HG02610 (cell line): ENCODE data around the gene RAPGEF5.

Experiments used
- ATAC-seq: cut with Tn5 transposase; IDR thresholded peaks from one replicate; pipeline ENCODE4 v1.9.1; 2021; ENCODE audit warnings: mild to moderate bottlenecking, moderate library complexity; ENCODE audit not compliant: unreplicated experiment

RAPGEF5 gene

DNA sequence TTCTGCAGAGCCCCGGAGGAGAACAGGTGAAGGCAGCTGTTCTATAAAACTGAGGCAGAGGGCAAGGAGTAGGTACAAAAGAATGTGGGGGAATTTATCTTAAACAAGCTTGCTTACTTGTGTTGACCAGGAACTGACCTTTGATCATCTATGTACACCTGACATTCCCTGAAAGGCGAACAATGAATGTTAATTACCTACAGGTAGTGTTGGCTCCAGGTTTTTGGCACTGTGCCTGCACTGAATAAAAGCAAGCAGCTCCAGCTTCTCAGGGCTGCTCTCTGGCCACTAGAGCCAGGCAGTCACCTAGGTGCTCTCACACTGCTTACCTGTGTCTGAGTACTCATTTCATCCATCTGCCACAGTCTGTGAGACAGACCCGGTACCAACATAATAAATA is 87.0 kb downstream of the RAPGEF5 start:
- ATAC-seq = no peak

DNA sequence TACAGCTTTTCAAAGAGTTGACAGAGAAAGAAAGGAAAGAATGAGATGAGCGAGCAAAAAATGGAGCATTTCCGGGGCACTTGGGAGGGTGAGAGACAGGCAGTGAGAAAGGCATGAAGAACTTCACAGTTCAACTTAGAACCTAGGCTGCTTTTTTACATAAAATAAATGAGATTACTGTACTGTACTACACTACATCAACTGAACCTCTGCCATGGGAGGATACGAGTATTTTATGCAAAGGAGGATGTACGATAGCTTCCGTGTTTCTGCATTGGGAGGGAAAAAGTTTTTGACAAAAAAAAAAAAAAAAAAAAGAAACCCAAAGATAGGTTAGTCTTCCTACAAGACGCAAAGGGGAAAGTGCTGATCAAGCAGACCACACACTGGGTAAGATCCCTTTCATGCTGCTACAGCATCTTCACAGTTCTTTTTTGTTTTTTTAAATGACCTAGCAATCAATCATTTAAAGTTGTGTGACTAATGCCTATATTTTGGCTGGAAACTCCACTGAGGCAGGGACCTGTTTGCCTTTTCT is 88.0 kb downstream of the RAPGEF5 start:
- ATAC-seq = no peak

DNA sequence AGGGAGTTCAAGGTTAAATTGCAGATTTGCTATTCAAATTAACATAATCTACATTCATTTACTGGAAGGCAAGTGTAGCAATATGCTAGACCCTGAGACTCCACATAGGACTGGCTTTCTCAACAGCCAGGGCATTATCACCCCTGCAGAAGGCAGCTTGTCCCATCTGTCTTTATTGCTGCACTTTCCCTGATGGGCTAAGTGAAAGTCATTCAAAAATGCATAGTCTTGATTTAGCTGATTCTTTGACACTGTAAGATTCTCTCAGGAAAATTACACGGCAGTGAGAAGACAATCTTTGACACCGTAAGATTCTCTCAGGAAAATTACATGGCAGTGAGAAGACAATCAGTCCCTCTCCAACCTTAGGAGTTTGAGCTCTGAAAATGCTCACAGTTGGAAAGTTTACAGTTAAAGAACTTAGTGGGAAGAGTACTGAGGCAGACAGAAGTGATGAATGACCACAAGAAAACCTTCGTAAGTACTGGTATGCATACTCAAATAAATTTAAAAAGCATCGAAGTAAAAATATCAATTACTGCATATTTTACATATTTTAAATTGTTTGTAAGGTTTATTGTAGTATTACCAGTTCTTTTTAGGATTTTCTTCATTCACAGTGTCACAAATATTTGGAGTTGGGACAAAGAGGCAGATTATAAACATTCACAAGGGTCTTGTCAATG is 88.9 kb downstream of the RAPGEF5 start:
- ATAC-seq = no peak

DNA sequence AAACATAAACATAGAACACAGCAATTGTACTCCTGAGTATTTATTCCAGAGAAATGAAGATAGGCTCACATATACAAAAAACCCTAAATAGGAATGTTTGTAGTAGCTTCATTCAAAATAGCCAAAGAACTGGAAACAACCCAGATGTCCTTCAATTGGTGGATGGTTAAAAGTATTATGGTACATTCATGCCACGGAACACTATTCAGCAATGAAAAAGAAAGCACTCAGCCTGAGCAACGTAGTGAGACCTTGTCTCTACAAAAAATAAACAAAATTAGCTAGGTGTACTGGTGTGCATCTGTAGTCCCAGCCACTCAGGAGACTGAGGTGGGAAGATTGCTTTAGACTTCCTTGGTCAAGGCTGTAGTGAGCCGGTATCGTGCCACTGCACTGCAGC is 94.4 kb downstream of the RAPGEF5 start:
- no peak for ATAC-seq

DNA sequence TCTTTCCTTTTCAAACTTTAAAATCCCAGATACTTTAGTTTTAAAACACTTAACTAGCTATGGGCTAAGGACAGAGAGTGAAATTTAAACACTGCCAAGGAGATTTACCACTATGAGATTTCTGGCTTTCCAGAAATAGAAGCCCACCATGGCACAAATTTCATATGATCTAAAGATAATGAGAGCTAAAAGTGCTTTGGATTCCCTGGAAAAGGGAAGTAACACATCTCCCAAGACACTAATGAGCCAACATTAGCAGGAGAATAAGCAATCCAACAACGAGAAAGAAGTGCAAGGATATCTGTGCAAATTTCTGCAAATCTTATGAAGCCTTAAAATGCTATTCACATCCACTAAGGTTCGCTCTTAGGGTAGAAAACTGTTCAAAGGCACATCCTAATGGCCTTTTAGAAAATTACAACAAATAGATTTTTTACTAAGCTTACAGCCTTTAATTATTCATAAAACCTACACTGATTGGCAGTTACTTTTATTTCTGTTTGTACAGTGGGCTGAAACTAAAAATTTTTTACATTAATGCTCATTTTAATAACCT is 100.3 kb downstream of the RAPGEF5 start:
- ATAC-seq = no peak

DNA sequence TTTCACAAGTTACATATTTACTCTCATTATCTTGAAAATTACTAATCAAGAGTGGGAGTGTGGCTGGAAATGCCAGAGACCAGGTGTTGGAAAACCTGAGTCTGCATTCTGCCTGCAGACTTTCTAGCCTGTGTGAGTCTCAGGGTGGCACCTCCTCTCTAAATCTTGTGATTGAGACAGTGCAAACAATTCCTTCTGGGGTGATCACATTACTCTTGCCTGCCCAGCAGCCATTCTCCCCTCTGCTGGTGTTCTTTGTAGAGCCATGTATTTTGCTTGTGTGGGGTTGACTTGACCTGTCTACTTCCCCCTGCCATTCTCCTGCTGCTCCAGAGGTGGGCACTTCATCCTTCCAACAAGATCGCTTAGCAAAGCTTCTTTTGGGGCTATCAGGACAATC is 101.1 kb downstream of the RAPGEF5 start:
- no peak for ATAC-seq

DNA sequence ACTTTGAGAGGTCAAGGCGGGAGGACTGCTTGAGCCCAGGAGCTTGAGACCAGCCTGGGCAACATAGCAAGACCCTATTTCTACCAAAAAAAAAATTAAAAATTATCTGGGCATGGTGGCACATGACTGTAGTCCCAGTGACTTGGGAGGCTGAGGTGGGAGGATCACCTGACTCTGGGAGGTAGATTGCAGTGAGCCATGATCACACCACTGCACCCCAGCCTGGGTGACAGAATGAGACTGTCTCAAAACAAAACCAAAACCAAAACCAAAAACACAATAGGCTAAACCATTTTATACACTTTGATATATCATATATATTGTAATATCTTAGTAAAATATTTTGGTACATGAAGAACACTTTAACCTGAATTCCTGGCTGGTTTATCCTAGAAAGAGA is 101.6 kb downstream of the RAPGEF5 start:
- ATAC-seq = no peak

DNA sequence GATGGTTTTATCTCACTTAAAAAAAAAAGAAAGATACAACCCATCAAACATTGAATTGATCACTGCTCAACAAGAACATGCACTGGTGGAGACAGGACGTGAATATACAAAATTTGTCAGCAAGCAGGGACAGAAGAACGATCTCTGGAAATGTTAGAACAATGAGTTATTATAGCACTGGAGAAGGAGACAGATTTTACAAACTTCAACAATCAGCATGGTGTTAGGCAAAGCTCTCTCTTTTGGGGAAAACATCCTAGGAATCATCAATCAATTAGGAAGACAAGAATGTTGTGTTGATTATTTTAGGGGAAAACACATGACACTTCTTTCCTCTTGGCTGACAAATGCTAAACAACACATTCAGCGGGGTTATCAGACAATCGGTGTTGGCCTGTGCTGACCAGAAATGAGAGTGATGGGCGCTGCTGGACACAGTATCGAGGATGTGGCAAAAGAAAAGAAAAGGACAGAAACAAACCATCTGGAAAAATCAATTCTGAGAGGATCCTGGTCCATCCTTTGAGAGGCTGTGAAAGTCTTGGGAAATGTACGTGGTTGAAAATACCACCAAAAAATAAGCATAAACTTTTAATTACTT is 103.9 kb downstream of the RAPGEF5 start:
- ATAC-seq = no peak

DNA sequence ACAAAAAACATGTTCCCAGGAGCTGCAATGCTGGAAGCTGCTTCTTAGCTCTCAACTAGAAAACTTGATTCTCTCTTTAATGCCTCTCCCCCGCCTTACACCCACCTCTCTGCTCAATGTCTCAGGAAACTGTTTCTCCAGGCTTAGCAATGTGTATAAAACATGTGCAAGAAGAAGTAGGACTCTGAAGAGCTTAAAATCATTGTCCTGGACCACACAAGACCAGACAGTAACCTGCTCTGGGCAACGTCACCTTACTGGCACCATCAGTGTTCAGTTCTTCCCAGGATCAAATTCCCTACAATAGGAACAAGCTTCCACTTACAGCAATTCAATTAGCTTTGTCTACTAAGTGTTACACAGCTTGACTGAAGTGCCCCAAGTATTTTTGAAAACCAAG is 104.9 kb downstream of the RAPGEF5 start:
- no peak for ATAC-seq

DNA sequence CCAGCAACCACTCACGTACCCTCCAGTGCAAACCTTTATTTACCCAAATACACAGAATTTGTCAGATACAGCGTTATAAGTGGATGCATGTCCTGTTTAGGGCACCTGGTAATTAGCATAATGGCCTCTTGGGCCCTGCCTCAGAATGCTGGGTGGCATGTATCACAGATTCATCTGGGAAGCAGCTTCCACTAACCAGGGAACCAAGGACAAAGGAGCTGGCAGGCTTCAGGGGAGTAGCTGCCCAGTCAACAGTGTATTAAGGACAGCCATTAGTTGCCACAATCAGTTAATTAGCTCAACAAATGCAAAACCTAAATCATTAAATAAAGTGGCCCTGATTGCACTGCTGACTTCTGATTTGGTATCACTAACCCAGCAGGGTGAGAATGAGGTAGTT is 105.7 kb downstream of the RAPGEF5 start:
- ATAC-seq = no peak

DNA sequence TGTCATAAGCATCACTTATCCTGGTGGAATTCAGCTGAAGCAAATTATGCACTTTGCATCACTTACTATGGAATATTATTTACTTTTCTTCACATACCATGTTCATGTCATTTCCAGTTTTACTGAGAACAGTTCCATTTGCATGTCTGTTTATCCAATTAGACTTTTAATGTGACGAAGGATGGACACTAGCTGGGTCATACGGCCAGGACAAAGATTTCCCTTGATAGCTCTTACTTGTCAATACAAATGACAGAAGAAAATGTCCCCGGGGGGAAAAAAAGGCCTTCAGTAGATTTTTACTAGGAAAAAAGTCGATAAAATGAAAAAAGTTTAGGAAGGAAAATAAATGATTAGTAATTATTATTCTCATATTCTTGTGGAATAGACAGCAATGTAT is 106.6 kb downstream of the RAPGEF5 start:
- ATAC-seq = no peak

DNA sequence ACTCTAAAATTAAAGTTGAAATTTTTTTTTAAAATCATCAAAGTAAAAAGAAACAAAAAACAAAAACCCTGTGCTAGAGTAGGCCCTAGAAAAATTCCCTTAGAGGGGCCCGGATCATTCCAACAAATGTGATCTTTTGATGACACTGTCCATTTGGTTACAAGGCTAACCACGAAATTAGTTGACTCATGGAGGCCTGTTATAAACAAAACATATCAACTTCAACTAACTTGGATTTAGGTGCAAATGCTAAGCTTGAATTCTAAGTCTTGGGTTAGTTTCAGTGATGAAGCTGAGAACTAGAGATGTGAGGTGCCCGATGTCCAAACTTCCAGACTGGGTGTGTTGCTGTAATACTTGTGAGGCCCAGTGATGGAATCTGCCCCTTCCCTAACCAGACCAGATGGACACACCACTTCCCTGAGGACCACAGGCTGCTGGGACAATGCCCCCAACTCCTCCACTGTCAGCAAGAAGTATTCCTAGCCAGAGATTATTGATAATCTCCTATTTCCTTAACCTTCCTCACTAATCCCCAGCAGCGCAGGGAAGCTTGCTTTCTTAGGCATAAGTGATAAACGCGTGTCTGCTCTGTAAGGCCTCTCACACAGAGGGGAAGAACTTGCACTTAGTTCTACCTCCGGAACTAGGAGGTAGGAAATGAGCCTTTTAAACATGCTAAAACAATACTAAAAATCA is 108.7 kb downstream of the RAPGEF5 start:
- no peak for ATAC-seq

DNA sequence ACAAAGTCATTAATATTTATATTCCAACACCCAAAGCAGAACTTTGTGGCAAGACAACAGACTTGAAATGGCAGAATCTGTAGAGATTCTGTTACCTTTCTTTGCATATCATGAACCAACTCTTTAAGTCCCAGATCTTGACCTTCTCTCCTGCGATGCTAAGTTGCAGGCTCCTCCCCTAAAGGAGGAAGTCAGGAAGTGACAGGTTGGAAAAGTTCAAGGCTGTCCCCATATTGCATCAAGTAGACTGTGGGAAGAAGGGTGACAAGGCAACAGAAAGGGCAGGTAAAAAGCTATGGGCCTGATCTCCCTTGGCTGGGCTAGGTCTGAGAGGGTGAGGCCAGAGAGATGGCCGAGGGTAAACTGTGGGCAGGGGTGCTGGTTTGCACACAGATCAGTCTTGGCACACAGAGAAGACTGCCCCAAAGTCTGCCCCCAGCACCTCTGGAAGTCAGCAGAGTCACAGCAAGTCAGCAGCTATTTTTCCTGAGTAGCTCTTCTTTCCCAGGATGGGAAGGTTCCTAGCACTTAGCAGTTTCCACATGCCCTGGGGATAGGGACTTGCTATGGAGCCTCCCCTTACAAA is 115.1 kb downstream of the RAPGEF5 start:
- no peak for ATAC-seq

DNA sequence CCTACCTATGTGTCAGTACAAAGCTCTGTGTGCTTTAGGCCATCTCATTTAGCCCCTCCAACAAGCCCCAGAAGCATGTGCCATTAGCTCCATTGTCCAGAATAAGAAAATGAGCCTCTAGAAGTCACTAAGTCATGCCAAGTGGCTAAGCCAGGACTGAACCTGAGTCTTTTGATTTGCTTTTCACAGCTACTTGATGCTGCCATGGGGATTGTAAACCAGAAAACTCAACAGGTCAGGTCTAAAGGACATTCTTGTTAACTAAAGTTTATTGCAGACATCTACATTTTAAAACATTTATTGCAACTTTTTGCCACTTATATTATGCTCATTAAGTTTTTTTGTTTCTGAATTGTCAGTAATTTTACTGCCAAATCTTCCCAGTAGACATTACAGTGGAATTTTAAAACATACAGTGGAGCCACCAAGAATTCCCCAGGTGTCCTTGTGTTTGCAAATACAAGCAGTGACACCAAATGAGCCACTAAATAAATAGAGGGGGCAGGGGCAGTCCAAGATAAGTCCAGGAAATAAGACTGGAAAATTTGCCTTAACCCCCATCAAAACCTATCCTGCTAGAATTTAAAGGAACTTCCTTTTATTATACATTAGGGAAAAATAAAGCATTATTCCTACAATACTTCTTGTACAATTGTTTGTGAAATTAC is 115.9 kb downstream of the RAPGEF5 start:
- no peak for ATAC-seq

DNA sequence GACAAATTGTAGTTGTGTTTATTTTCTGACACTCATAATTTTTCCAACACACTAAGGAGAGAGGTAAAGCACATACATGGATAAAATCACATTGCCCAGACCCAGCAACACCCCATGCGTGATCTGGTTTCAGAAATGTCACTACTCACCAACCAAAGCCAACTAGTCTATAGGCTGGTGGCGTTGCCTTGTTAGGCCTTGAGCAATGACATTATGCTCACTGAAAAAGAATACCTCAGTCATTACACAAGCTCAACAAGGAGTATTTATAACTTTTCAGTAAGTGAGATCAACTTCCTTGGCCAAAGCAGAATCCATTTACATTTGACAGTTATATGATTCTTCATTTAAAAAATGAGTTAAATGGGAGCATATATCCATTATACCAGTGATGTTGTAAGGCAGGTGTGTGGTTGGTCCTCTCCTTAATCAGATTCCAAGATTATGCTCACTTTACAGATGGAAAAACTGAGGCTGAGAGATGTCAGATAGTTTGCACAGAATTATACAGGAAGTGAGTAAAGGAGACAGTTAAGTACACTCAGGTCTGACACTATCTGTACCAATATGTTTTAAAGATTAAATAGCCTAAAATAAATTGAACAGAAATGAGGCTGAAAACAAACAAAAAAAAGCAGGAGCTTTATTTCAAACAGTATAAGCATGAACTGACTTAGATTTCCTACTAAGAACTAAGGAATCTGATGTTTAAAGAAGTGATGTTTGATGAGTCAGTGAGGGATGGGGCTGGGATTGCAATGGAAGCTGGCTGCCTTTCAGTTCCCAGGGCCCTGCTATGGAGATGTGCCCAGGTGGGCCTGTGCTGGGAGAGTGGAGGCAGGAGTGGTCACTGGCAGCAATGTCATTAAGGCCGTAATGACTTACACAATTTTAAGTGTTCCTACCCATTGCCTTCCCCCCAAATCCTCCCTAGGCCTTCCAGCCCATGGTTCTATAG is 118.3 kb downstream of the RAPGEF5 start:
- ATAC-seq = no peak

DNA sequence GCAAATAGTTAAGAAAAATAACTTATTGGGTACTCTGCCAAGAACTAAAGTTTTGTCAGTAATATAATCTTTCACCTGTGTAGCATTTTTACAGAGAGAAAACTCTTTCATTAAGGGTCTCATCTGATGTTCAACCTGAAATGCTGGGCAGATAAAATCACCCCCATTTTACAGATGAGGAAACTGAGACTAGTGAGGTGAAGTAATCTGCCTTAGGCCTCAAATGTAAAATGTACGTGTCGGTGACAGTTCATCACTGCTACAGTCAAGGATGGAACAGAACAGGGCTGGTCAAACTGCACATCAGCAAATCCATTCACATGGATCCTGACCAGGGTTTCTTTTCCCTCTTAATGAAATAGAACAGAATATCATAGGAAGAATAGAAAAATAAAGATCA is 121.8 kb downstream of the RAPGEF5 start:
- no peak for ATAC-seq

DNA sequence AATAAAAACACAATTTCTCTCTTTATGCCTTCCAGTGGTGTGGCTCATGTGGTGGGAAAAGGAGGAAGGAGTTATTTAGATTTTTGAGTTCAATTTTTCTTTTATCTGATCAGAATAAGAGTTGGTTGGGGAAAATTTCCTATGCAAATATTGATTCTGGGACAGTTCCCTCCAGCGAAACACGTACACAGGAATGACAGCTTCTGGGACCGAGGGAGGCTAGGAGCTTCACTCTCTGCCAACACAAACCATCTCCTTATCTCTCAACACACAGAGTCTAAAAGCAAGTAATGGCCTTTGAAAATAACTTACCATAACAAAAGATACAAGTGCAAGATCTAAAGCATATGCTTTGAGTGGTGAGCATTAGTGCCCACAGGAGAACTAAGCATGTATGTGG is 122.7 kb downstream of the RAPGEF5 start:
- ATAC-seq = no peak

DNA sequence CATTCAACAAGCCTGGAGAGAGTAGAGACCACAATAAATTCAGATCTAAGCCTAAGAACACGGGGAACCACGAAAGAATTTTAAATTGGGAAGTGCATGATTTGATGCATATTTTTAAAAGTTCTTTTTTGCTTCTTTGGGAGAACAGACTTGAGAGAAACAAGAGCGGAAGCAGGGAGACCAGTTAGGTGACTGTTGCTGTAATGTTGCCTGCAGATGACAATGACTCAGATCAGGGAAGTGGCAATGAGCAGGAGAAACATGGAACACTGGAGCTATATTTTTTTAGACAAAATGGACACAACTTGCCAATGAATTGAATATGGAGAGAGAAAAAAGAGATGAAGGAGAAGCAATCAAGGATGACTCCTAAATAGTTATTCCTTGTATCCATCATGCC is 125.1 kb downstream of the RAPGEF5 start:
- no peak for ATAC-seq

DNA sequence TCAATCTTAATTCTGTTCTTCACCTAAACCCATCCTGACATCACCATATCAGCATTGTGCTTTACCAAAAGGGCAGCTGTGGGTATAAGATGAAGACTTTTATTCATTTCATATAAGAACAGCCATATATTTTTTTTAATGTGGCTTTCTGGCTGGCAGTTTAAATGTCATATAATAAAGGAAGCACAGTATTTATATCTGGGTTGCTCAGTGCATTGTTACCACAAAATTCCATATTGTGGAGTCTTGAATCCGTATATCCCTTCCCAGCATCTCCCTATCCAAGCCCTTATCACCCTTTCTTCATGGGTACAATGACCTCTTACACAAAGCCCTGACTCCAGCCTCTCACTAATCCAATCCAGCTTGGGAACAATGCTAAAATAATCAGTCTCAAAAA is 125.8 kb downstream of the RAPGEF5 start:
- no peak for ATAC-seq

DNA sequence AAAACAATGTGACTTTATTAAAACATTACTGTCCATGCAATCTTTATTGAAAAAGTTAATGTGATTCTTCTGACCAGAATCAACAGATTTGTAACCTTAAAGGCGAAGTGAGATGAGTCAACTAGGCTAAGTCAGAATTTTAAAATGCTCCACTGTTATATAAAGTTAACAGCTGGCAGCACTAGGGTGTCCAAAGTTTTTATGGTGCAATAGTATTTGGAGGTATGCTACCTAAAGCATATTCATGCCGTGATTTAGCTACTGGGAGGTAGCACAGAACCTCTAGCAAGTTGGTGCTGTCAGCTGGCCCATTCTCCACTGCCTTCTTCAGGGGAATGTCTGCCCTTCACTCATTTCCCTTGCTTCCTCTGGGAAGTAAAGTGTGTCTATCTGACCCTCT is 126.7 kb downstream of the RAPGEF5 start:
- no peak for ATAC-seq
